GM19099 (cell line): ENCODE data around the gene PALB2.

ENCODE experiments used
- POLR2A ChIP-seq: IDR thresholded peaks from 3 replicates; pipeline ENCODE4 v1.6.1; 2011; ENCODE audit warnings: low read depth; ENCODE audit not compliant: insufficient read length; ENCODE audit errors: extremely low read depth

Gene PALB2

GRCh38 chr16:23572394-23572793, 68.7 kb downstream of the PALB2 start:
- TF ChIP-seq POLR2A: no peak

DNA sequence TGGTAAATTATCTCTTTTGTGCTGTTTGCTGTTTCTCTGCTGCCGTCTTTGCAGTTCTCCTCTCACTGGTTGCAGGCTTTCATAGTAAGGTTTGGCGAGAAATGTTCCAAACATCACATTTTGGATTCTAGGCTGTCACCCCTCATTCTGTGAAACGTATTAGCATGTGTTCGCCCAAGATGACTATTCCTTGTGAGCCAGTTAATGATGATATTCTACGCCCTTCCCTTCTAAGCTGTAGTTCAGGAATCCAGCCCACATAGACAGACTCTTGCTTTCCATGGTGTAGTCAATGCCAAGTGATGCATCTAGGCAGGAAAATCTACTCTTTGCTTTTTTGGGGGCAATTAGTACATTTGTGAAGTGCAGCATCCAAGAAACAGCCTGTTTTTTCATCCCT, 69.2 kb downstream of the PALB2 start:
- TF ChIP-seq POLR2A: no peak

DNA sequence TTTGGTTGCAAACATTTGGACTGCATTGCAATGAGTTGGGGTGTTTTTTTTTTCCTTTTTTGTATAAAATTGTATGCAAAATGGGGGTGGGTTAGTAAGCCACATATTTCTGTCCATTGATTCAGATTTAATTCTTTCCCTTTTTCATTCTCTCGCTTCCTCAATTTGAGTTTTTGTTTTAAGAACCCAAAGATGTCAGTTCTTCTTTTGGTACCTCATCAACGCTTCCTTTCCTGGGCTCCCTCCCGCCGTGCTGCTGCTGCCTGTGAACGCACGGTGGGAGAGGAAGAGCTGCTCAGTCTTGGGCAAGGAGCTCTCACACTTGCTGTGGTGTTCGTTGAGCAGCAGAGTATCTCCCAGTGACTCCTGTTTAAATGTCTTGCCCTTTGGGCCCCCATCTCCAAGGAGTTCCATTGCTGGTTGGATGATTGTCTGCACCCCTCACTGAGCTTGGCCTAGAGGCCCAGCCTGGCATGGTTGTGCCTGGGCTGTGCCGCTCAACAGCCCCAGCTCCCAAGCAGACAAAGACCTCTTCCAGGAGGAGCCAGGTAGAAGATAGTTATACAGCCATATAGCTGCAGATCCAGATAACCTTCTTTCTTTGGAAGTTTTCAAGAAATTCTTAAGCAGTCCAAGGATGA, 70.0 kb downstream of the PALB2 start:
- TF ChIP-seq POLR2A: no peak

DNA sequence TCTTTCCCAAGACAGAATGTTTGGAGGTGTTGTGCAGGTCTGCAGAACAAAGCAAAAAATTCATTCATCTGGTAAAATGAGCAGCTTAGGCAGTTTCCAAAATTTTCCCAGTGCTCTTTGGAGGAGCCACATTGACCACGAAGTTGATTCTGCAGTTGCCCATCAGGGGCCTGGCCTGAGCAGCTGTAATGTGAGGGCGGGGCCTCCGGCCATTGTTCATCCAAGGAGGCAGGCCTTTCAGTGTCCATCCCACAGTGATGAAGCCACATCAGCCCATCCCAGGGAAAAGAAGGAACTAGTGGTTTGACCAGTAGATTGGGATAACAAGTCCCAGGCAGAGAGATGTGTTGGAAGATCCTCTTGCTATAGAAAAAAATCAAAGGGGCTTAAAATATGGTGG, 73.5 kb downstream of the PALB2 start:
- no peak for TF ChIP-seq POLR2A

DNA sequence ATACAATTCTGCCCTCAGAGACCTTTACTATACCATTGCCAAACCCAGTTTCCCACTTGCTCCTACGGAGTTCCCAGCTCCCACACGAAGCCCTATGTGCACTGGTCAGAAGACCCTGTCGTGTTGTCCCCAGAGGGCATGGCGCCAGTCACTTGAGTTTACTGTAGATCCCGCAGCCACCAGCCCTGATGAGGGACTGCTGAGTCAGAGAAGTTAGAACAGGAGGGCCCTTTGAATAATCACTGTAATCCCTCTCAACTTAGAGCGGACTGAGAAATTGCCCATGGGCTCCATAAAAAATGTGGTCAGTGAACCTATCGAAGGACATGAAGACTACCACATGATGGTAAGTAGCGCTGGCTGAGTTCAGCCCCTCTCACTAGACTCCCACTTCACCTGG, 74.4 kb downstream of the PALB2 start:
- TF ChIP-seq POLR2A: no peak

GRCh38 chr16:23564575-23565363, 76.3 kb downstream of the PALB2 start:
- TF ChIP-seq POLR2A: no peak

- TF ChIP-seq POLR2A: no peak
These were observed 77.9 kb downstream of the PALB2 start for GRCh38 chr16:23563186-23563585.

GRCh38 chr16:23562505-23562904, 78.6 kb downstream of the PALB2 start:
- TF ChIP-seq POLR2A: no peak

DNA sequence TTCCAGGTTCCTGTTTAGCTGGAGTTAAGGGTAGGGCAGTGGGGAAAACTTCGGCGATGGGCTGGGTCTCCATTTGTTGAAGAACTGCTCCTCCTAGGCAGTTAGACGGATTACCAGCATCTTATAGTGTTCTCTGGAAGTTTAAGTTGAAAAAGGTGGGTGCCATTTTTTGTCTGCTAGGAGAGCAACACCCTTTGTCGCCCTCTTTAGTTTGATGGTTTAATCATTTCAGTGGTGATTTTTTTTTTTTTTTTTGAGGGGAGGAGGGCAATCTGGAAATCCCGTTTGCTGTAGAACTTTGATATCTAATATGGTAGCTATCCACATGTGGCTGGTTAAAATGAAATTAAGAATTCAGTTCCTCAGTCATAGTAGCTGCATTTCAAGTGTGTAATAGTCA, 79.5 kb downstream of the PALB2 start:
- no peak for TF ChIP-seq POLR2A

- no peak for TF ChIP-seq POLR2A
These were observed 83.1 kb downstream of the PALB2 start for GRCh38 chr16:23557779-23558702.

GRCh38 chr16:23556881-23557778, 84.0 kb downstream of the PALB2 start, which contains the start of the genes EARS2 and UBFD1:
Gene EARS2 (minus strand): TSS chr16:23557350. CDS start chr16:23557343, 7 bp downstream.
Gene UBFD1 (plus strand): TSS chr16:23557727. CDS start chr16:23557743, 16 bp downstream.
- TF ChIP-seq POLR2A: peak; percentile 76

GRCh38 chr16:23554536-23554935, 86.6 kb downstream of the PALB2 start:
- no peak for TF ChIP-seq POLR2A
